GM12878 (cell line): ENCODE measurements around the gene IGF1R. TPM values are rescaled to one million over a fixed set of nuclear protein-coding genes. Genes with fewer than 3 reads are reported as not detected.

ENCODE experiments used
- E2F4 ChIP-seq: IDR thresholded peaks from 2 replicates; pipeline ENCODE4 v1.6.1; 2012; ENCODE audit warnings: low read depth, low read length, improper control_type of control experiment
- E4F1 ChIP-seq: fragments of 450-650 bp; IDR thresholded peaks from 2 replicates; pipeline ENCODE4 v1.6.1; 2018; ENCODE audit warnings: borderline replicate concordance, mild to moderate bottlenecking; ENCODE audit not compliant: partially characterized antibody
- EED ChIP-seq: sonication (generic); IDR thresholded peaks from 2 replicates; pipeline ENCODE4 v1.6.1; 2016; ENCODE audit warnings: antibody characterized with exemption, low read depth
- FOXK2 ChIP-seq: fragments of 450-650 bp; IDR thresholded peaks from 2 replicates; pipeline ENCODE4 v1.6.1; 2017; ENCODE audit warnings: mild to moderate bottlenecking, moderate library complexity
- JUNB ChIP-seq: IDR thresholded peaks from 2 replicates; pipeline ENCODE4 v1.6.1; 2016; ENCODE audit warnings: antibody characterized with exemption, mild to moderate bottlenecking
- MEF2B ChIP-seq: fragments of 450-650 bp; IDR thresholded peaks from 2 replicates; pipeline ENCODE4 v1.6.1; 2018; ENCODE audit warnings: mild to moderate bottlenecking, moderate library complexity; ENCODE audit not compliant: partially characterized antibody, poor library complexity, severe bottlenecking
- MLLT1 ChIP-seq: fragments of 450-650 bp; IDR thresholded peaks from 2 replicates; pipeline ENCODE4 v1.6.1; 2016; ENCODE audit warnings: mild to moderate bottlenecking
- POLR2A ChIP-seq: IDR thresholded peaks from 2 replicates; pipeline ENCODE4 v1.6.1; 2011; ENCODE audit warnings: low read depth, mild to moderate bottlenecking, low read length
- POU2F2 ChIP-seq: IDR thresholded peaks from 3 replicates; pipeline ENCODE4 v1.6.1; 2011; ENCODE audit warnings: low read depth, mild to moderate bottlenecking, low read length, borderline replicate concordance
- SUZ12 ChIP-seq: fragments of 200-600 bp; sonication (generic); IDR thresholded peaks from one replicate; pipeline ENCODE4 v1.6.1; 2018; ENCODE audit warnings: antibody characterized with exemption, mild to moderate bottlenecking; ENCODE audit not compliant: unreplicated experiment
- TCF3 ChIP-seq: IDR thresholded peaks from 2 replicates; pipeline ENCODE4 v1.6.1; 2012; ENCODE audit warnings: low read depth, mild to moderate bottlenecking, low read length, borderline replicate concordance; ENCODE audit not compliant: insufficient read depth
- YBX1 ChIP-seq: fragments of 450-650 bp; IDR thresholded peaks from 2 replicates; pipeline ENCODE4 v1.6.1; 2016; ENCODE audit warnings: antibody characterized with exemption
- ZBED1 ChIP-seq: IDR thresholded peaks from 2 replicates; pipeline ENCODE4 v1.6.1; 2016; ENCODE audit warnings: borderline replicate concordance
- ZBTB40 ChIP-seq: fragments of 450-650 bp; IDR thresholded peaks from 2 replicates; pipeline ENCODE4 v1.6.1; 2016; ENCODE audit warnings: mild to moderate bottlenecking, moderate library complexity, borderline replicate concordance
- ZNF24 ChIP-seq: fragments of 450-650 bp; IDR thresholded peaks from 2 replicates; pipeline ENCODE4 v1.6.1; 2017; ENCODE audit warnings: antibody characterized with exemption, mild to moderate bottlenecking
- ZNF687 ChIP-seq: fragments of 450-650 bp; IDR thresholded peaks from 2 replicates; pipeline ENCODE4 v1.6.1; 2017; ENCODE audit warnings: mild to moderate bottlenecking, moderate library complexity
- polyA plus RNA-seq, 11 experiments: library from polyadenylated mRNA; depleted of rRNA in 4 of 11; unstranded in 6 of 11; stranded (reverse) in 5 of 11; fragments of >200 nt; fragmentation: Nextera tagmentation in 4 of 11; fragmentation: Illumina TruSeq in 1 of 11; extraction: Ambion mirVana in 4 of 11; extraction: Trizol in 1 of 11; gene quantifications; 1 replicate in 1 of 11; 2 replicates in 10 of 11; pipeline versions ENCODE4 v1.2.1 to v1.2.3, GENCODE V29; 2011 to 2016; ENCODE audit warnings: inconsistent platforms in 2 of 11, missing spikeins in 2 of 11, low read depth in 1 of 11
- total RNA-seq, 4 experiments: library from RNA; depleted of rRNA in 3 of 4; stranded (reverse); fragments of >200 nt in 3 of 4; fragmentation: Illumina TruSeq in 1 of 4; extraction: Trizol in 1 of 4; gene quantifications; 2 replicates each; pipeline versions ENCODE4 v1.2.1 to v1.2.3, GENCODE V29; 2013 to 2021

IGF1R gene
- total and polyA plus RNA-seq, 10 of the 15 experiments (the other 5 are each of a cell fraction or from before 2014, with no cell fraction given) = 0.03 to 2.7 (median 0.66) TPM

- TF ChIP-seq ZBTB40 = no peak
- TF ChIP-seq ZBED1 = no peak
- peak; percentile 44; the same call in 1 of the 2 replicates for TF ChIP-seq ZNF687
- 0 out of 2 replicates have a peak, but pooled peaks have one; percentile 47 for TF ChIP-seq MLLT1
- TF ChIP-seq E2F4 = no peak
- TF ChIP-seq JUNB = peak; percentile 21
- peak; percentile 39; the same call in 1 of the 3 replicates for TF ChIP-seq POU2F2
- TF ChIP-seq POLR2A = no peak
- TF ChIP-seq E4F1 = no peak
- peak; percentile 46 for TF ChIP-seq EED
- TF ChIP-seq MEF2B = peak; percentile 75
- TF ChIP-seq YBX1 = no peak
- TF ChIP-seq FOXK2 = no peak
- no peak for TF ChIP-seq SUZ12
- TF ChIP-seq TCF3 = no peak
- no peak for TF ChIP-seq ZNF24
Measured at GRCh38 chr15:98981851-98982722, 333.7 kb downstream of the IGF1R start (continued).
